ENCODE results near the gene CHD6.

GRCh38 chr20:41533537-41534136, 84.5 kb downstream of the CHD6 start:
- TF ChIP-seq POLR2A (IDR thresholded peaks at IDR 0.05) = no peak
- no peak for TF ChIP-seq CTCF (IDR thresholded peaks at IDR 0.05)

Measured in uterus (tissue), 2 donors.